Measurements from ENCODE around the gene IL4R. TPM values are rescaled to one million over a fixed set of nuclear protein-coding genes. Genes with fewer than 3 reads are reported as not detected.

Gene IL4R
- total RNA-seq, 1 experiment from 2014 or later: 40.9 TPM

- no peak for DNase-seq
- Histone ChIP-seq H3K36me3 (peaks cover 28% of the 10 kb centered on the region), H3K4me3 (no peak overlapping the region), H3K9me3 (peaks cover 10% of the 10 kb centered on the region; the same call in 1 of the 2 replicates), H3K27me3 (0 out of 2 replicates have a peak, but pooled peaks cover 3% of the 10 kb centered on the region)
Observed at GRCh38 chr16:27368358-27368722, 54.6 kb downstream of the IL4R start.

- no peak for DNase-seq
- Histone ChIP-seq H3K9me3 (peaks cover 9% of the 10 kb centered on the region; the same call in 1 of the 2 replicates), H3K36me3 (peaks cover 13% of the 10 kb centered on the region), H3K4me3 (no peak overlapping the region), H3K27me3 (0 out of 2 replicates have a peak, but pooled peaks cover 3% of the 10 kb centered on the region)
Observed at GRCh38 chr16:27369806-27370205, 56.0 kb downstream of the IL4R start.

GRCh38 chr16:27370318-27370717 is 56.5 kb downstream of the IL4R start:
- Histone ChIP-seq H3K27me3 (0 out of 2 replicates have a peak, but pooled peaks cover 3% of the 10 kb centered on the region), H3K9me3 (peaks cover 5% of the 10 kb centered on the region; the same call in 1 of the 2 replicates), H3K36me3 (peaks cover 8% of the 10 kb centered on the region), H3K4me3 (no peak overlapping the region)
- DNase-seq: no peak

- H3K27me3 ChIP-seq: no peaks in the 10 kb centered on the region
- 0 out of 2 replicates have a peak, but pooled peaks cover 2% of the 10 kb centered on the region for H3K9me3 ChIP-seq
- no peak for DNase-seq
- no peak overlapping the region for H3K4me3 ChIP-seq
- no peaks in the 10 kb centered on the region for H3K36me3 ChIP-seq
Observed at GRCh38 chr16:27373312-27373711, 59.5 kb downstream of the IL4R start.

- Histone ChIP-seq H3K36me3 (no peaks in the 10 kb centered on the region), H3K4me3 (no peak overlapping the region), H3K27me3 (no peaks in the 10 kb centered on the region), H3K9me3 (0 out of 2 replicates have a peak, but pooled peaks cover 2% of the 10 kb centered on the region)
- DNase-seq: no peak
Observed at GRCh38 chr16:27374221-27374803, 60.5 kb downstream of the IL4R start.

GRCh38 chr16:27374804-27375425 is 61.1 kb downstream of the IL4R start:
- H3K27me3 ChIP-seq: no peaks in the 10 kb centered on the region
- DNase-seq: peak; percentile 81
- no peaks in the 10 kb centered on the region for H3K36me3 ChIP-seq
- H3K4me3 ChIP-seq: no peak overlapping the region
- 0 out of 2 replicates have a peak, but pooled peaks cover 2% of the 10 kb centered on the region for H3K9me3 ChIP-seq

GRCh38 chr16:27377666-27378485 is 64.1 kb downstream of the IL4R start:
- no peak for DNase-seq
- H3K9me3 ChIP-seq: no peaks in the 10 kb centered on the region
- H3K27me3 ChIP-seq: no peaks in the 10 kb centered on the region
- no peaks in the 10 kb centered on the region for H3K36me3 ChIP-seq
- H3K4me3 ChIP-seq: no peak overlapping the region

GRCh38 chr16:27378871-27379481 is 65.2 kb downstream of the IL4R start:
- Histone ChIP-seq H3K36me3 (no peaks in the 10 kb centered on the region), H3K27me3 (no peaks in the 10 kb centered on the region), H3K9me3 (peaks cover 1% of the 10 kb centered on the region; the same call in 1 of the 2 replicates), H3K4me3 (no peak overlapping the region)
- no peak for DNase-seq

- H3K9me3 ChIP-seq: peaks cover 7% of the 10 kb centered on the region; the same call in 1 of the 2 replicates
- no peak overlapping the region for H3K4me3 ChIP-seq
- no peaks in the 10 kb centered on the region for H3K27me3 ChIP-seq
Observed at GRCh38 chr16:27379919-27380318, 66.1 kb downstream of the IL4R start.

GRCh38 chr16:27381236-27381635 is 67.5 kb downstream of the IL4R start:
- Histone ChIP-seq H3K36me3 (no peaks in the 10 kb centered on the region), H3K9me3 (peaks cover 7% of the 10 kb centered on the region; the same call in 1 of the 2 replicates), H3K27me3 (no peaks in the 10 kb centered on the region), H3K4me3 (no peak overlapping the region)
- DNase-seq: no peak

More at GRCh38 chr16:27379919-27380318, 66.1 kb downstream of the IL4R start:
- no peaks in the 10 kb centered on the region for H3K36me3 ChIP-seq
- no peak for DNase-seq

- no peak for DNase-seq
- Histone ChIP-seq H3K4me3 (no peak overlapping the region), H3K9me3 (peaks cover 7% of the 10 kb centered on the region; the same call in 1 of the 2 replicates), H3K36me3 (no peaks in the 10 kb centered on the region), H3K27me3 (no peaks in the 10 kb centered on the region)
Observed at GRCh38 chr16:27381974-27382855, 68.4 kb downstream of the IL4R start.

GRCh38 chr16:27383556-27384243 is 69.9 kb downstream of the IL4R start:
- Histone ChIP-seq H3K36me3 (no peaks in the 10 kb centered on the region), H3K4me3 (no peak overlapping the region), H3K27me3 (no peaks in the 10 kb centered on the region), H3K9me3 (peaks cover 7% of the 10 kb centered on the region; the same call in 1 of the 2 replicates)
- no peak for DNase-seq

- H3K9me3 ChIP-seq: peaks cover 7% of the 10 kb centered on the region; the same call in 1 of the 2 replicates
- no peak for DNase-seq
- no peaks in the 10 kb centered on the region for H3K36me3 ChIP-seq
- no peaks in the 10 kb centered on the region for H3K27me3 ChIP-seq
- H3K4me3 ChIP-seq: no peak overlapping the region
Observed at GRCh38 chr16:27384425-27384824, 70.7 kb downstream of the IL4R start.

GRCh38 chr16:27385398-27385797 is 71.6 kb downstream of the IL4R start:
- Histone ChIP-seq H3K36me3 (no peaks in the 10 kb centered on the region), H3K9me3 (peaks cover 9% of the 10 kb centered on the region; the same call in 1 of the 2 replicates), H3K4me3 (no peak overlapping the region), H3K27me3 (no peaks in the 10 kb centered on the region)
- no peak for DNase-seq

GRCh38 chr16:27386674-27387073 is 72.9 kb downstream of the IL4R start:
- Histone ChIP-seq H3K27me3 (no peaks in the 10 kb centered on the region), H3K9me3 (peaks cover 9% of the 10 kb centered on the region; the same call in 1 of the 2 replicates), H3K4me3 (no peak overlapping the region), H3K36me3 (no peaks in the 10 kb centered on the region)
- no peak for DNase-seq

Data from MG63 (cell line).